Endothelial cell of hepatic sinusoid (primary cell): ENCODE data around the gene NDST1.
"Not testable (repeated sequence)": the region's sequence is repeated elsewhere in the genome, so short reads cannot be mapped to it uniquely, and the experiment has no call there.

Experiments
- in situ Hi-C: cut with HindIII; loops from 2 replicates; pipeline ENCODE4 v1.10.0; 2017; ENCODE audit warnings: low sequenced_read_pairs

NDST1 gene

GRCh38 chr5:150505816-150506215 is 2.1 kb upstream of the NDST1 start:
- in situ Hi-C loops: loop anchor here (5.0 kb wide), 3 partner anchors 44 to 104 kb away; no protein-coding TSS in a partner anchor

GRCh38 chr5:150506571-150507473 is 1.1 kb upstream of the NDST1 start:
- in situ Hi-C loops: loop anchor here (5.0 kb wide), 3 partner anchors 45 to 105 kb away; no protein-coding TSS in a partner anchor

GRCh38 chr5:150508277-150508640 is 328 bp downstream of the NDST1 start:
- in situ Hi-C loops: loop anchor here (5.0 kb wide), 3 partner anchors 46 to 106 kb away; no protein-coding TSS in a partner anchor

- in situ Hi-C loops: loop anchor here (5.0 kb wide), 3 partner anchors 47 to 107 kb away; no protein-coding TSS in a partner anchor
Measured at GRCh38 chr5:150508828-150509227, 897 bp downstream of the NDST1 start.

GRCh38 chr5:150509992-150510391 is 2.1 kb downstream of the NDST1 start:
- in situ Hi-C loops: loop anchor here (5.0 kb wide), 3 partner anchors 47 to 108 kb away; no protein-coding TSS in a partner anchor

- in situ Hi-C loops: no loop called here
Measured at GRCh38 chr5:150510460-150511263, 2.7 kb downstream of the NDST1 start.

- in situ Hi-C loops: no loop called here
Measured at GRCh38 chr5:150511578-150512367, 3.8 kb downstream of the NDST1 start.

- in situ Hi-C loops: no loop called here
Measured at GRCh38 chr5:150512368-150512747, 4.4 kb downstream of the NDST1 start.

GRCh38 chr5:150513375-150514309 is 5.7 kb downstream of the NDST1 start:
- in situ Hi-C loops: no loop called here

GRCh38 chr5:150514708-150515211 is 6.8 kb downstream of the NDST1 start:
- in situ Hi-C loops: no loop called here

GRCh38 chr5:150515446-150515845 is 7.5 kb downstream of the NDST1 start:
- in situ Hi-C loops: no loop called here

- in situ Hi-C loops: no loop called here
Measured at GRCh38 chr5:150516011-150516410, 8.1 kb downstream of the NDST1 start.

GRCh38 chr5:150517272-150518152 is 9.6 kb downstream of the NDST1 start:
- in situ Hi-C loops: no loop called here

GRCh38 chr5:150518712-150519559 is 11.0 kb downstream of the NDST1 start:
- in situ Hi-C loops: not testable (repeated sequence)

GRCh38 chr5:150519560-150519945 is 11.6 kb downstream of the NDST1 start:
- in situ Hi-C loops: no loop called here

- in situ Hi-C loops: loop anchor here (10.0 kb wide), 1 partner anchor 135 kb away; no protein-coding TSS in a partner anchor
Measured at GRCh38 chr5:150519978-150520377, 12.0 kb downstream of the NDST1 start.

- in situ Hi-C loops: loop anchor here (10.0 kb wide), 1 partner anchor 136 kb away; no protein-coding TSS in a partner anchor
Measured at GRCh38 chr5:150520747-150521521, 13.0 kb downstream of the NDST1 start.
